ENCODE data around the gene PRKCA.

Gene PRKCA

DNA sequence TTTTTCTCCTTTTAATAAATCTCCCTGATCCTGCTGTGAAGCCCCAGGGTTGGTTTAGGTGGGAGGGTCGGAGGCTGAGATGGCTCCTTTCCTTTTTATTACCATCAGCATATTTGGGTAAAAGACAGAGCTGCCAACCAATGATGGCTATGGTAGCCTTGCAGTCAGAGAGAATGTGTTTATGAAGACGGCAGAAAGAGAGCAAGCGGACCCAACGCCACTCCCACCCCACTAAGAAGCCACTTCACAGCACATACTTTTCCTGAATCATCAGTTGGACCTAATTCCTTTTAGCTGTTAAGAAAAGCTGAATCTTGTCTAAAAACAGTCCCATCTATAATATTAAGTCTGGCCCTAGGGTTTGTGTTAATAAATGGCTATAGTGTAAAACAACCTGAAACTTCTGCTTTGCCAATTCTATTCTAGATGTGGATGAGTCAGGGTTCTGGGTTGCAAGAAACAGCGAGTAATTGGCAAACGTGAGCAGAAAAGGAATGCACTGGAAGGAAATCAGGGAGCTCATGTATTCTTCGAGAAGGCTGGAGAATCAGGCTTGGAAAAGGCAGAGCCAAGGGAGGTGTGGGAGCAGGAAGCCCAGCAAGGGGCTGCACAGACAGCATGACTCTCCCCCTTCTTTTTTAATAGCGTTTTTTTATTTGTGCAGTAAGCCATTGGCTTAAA lies 34.0 kb upstream of the PRKCA start:
- TF ChIP-seq, protein P1, sequence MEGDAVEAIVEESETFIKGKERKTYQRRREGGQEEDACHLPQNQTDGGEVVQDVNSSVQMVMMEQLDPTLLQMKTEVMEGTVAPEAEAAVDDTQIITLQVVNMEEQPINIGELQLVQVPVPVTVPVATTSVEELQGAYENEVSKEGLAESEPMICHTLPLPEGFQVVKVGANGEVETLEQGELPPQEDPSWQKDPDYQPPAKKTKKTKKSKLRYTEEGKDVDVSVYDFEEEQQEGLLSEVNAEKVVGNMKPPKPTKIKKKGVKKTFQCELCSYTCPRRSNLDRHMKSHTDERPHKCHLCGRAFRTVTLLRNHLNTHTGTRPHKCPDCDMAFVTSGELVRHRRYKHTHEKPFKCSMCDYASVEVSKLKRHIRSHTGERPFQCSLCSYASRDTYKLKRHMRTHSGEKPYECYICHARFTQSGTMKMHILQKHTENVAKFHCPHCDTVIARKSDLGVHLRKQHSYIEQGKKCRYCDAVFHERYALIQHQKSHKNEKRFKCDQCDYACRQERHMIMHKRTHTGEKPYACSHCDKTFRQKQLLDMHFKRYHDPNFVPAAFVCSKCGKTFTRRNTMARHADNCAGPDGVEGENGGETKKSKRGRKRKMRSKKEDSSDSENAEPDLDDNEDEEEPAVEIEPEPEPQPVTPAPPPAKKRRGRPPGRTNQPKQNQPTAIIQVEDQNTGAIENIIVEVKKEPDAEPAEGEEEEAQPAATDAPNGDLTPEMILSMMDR (IDR thresholded peaks at IDR 0.05; ENCODE audit: extremely low read depth, missing control alignments): no peak
- DNase-seq (ENCODE audit: low spot score): no peak

DNA sequence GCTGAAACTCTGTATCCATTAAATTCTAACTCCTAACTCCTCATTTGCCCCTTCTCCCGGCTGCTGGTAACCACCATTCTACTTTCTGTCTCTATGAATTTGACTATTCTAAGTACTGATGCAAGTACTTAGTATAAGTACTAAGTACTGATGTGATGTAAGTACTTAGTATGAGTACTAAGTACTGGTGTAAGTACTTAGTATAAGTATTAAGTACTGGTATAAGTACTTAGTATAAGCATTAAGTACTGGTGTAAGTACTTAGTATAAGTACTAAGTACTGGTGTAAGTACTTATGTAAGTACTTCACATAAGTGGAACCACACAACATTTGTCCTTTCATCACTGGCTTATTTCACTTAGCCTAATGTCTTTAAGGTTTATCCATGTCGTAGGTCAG lies 32.3 kb upstream of the PRKCA start:
- TF ChIP-seq, protein P1 (IDR thresholded peaks at IDR 0.05; ENCODE audit: extremely low read depth, missing control alignments): no peak
- no peak for DNase-seq (ENCODE audit: low spot score)

DNA sequence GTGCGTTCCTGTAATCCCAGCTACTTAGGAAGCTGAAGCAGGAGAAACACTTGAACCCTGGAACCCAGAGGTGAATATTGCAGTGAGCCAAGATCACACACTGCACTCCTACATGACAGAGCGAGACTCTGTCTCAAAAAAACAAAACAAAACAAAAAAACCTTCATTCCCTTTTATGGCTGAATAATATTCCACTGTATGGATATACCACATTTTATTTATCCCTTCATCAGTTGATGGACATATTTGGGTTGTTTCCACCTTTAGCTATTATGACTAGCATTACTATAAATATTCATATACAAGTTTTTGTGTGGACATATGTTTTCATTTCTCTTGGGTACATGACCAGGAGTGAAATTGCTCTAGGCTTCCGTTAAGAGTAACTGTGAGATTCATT lies 30.9 kb upstream of the PRKCA start:
- TF ChIP-seq, protein P1 (IDR thresholded peaks at IDR 0.05; ENCODE audit: extremely low read depth, missing control alignments): no peak
- DNase-seq (ENCODE audit: low spot score): no peak

DNA sequence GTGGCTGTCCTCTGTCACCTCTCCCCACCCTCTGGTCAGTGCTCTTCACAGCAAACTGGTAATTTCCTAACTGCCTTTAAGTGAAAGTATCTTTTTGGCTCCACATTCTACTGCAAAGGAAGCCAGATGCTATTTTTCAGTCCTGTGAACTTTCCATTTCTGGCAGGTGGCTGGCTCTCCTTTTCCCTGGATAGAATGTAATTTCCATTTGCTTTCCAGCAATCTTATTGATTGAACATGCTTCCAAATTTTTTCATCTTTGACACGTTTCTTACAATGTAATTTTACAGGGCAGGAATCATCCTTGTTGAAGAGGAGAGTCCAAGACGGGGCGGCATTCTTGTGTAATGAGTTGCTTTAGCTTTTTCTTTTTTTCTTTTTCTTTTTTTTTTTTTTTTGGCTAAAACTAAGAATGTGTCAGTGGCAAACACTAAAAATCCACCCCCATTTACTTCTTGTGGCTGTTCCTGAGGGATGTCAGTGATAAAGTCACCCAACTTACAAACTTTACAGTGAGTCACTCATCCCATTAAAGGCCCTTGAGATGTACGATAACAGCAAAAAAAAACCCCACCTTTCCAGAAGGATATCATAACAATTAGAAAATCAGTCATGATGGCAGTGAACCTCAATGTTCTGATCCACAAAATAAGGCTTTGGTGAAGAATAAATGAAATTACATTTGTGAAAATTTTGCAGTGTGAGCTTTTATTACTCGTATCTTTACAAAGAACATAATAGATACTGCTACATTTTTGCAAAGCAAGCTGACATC lies 29.4 kb upstream of the PRKCA start:
- DNase-seq (ENCODE audit: low spot score): no peak
- TF ChIP-seq, protein P1 (IDR thresholded peaks at IDR 0.05; ENCODE audit: extremely low read depth, missing control alignments): no peak

DNA sequence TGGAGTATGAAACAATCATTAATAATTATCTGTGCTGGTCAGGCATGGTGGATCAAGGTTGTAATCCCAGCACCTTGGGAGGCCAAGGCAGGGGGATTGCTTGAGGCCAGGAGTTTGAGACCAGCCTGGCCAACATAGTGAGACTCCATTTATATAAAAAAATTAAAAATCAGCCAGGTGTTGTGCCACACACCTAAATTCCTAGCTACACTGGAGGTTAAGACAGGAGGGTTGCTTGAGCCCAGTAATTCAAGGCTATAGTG lies 28.9 kb upstream of the PRKCA start:
- TF ChIP-seq, protein P1 (IDR thresholded peaks at IDR 0.05; ENCODE audit: extremely low read depth, missing control alignments): no peak
- DNase-seq (ENCODE audit: low spot score): no peak

DNA sequence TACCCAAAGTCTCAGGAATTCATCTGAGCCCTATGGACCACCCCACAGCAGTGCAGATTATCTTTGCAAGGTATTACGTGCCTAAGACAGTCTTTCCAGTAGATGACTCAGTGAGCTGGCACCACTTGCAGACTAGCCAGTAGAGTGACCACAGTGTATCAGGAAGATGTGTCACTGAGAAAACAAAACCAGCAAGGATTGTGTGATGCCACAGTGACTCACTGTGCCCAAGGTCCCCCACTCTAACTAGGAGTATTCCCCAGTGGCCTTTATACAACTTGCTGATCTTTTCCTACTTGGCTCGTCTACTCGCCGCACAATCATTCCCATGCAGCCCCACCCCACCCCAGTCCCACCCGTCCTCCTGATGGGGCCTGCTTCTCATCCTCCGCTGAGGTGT lies 26.8 kb upstream of the PRKCA start:
- TF ChIP-seq, protein P1 (IDR thresholded peaks at IDR 0.05; ENCODE audit: extremely low read depth, missing control alignments): no peak
- DNase-seq (ENCODE audit: low spot score): no peak

DNA sequence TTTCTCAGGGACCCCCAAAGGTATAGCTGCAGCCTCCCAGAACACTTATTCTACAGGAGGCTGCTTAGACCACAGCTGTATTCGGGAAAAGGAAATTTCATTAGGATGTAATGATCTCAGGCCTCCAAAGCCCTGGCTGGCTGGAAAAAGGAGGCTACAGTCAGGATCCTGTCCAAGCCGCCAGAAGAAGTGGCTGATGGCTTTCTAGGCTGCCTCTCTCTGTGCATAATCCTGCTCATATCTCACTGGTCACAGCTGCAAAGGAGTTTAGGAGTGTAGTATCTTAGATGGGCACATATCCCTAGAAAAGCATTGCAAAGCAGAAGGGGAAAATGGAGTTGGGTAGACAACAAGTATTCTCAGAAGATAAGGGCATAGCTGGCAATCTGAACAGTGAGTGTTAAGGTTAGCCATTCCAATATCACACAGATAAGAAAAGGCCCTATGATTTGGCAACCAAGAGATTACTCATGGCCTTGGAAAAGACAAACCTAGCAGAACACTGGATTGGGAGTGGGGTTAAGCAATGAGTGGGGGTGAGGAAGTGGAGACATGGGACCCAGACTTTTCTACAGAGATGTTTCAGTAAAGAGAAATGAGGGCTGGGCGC lies 26.0 kb upstream of the PRKCA start:
- TF ChIP-seq, protein P1 (IDR thresholded peaks at IDR 0.05; ENCODE audit: extremely low read depth, missing control alignments): no peak
- DNase-seq (ENCODE audit: low spot score): no peak

Data from GM20000 (cell line).